SKM-1 treated with dmso at 0.1 percent for 144 hours (cell line): ENCODE measurements around the gene NATD1.

Experiments used
- DNase-seq: peaks from one replicate; lab custom pipeline; 2025; ENCODE audit not compliant: unreplicated experiment; lab: John Stamatoyannopoulos, UW

The NATD1 gene

GRCh38 chr17:21289902-21290571 lies 36.8 kb upstream of the NATD1 start:
- no peak for DNase-seq

DNA sequence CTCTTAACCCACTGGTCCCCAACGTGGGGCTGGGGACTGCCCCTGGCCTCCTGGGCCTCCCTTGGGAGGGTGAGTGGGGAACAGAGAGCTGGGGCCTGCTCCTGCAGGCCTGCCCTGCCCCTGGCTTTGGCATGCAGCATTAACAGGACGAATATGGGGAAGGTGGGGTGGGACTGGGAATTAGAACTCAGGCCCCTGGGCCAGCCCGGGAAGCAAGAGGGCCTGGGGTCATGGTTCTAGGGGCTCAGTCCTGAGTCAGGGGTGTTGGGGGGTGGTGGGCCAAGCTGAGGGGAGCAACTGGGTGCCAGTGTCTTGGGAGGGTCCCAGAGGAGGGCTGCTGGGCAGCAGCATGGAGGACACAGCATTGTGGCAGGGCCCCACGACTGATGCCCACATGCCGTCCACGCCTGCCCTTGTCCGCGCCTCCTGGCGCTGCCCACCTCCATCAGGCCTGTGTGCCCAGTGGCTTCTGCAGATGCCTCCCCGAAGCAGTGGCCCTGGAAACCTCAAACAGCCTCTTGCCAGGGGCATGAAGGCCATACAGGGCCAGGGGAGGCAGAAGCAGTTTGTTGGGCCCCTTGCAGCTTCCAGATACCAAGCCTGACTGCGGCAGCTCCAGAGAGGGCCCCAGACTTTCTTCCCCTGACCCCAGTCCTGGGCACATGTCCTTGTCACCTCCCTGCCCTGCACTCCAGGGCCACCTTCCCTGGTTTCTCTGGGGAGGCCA lies 36.1 kb upstream of the NATD1 start:
- no peak for DNase-seq

GRCh38 chr17:21288571-21289017 lies 35.4 kb upstream of the NATD1 start:
- DNase-seq, result no peak

- DNase-seq, result peak; percentile 90
Measured at GRCh38 chr17:21287703-21288449, 34.7 kb upstream of the NATD1 start.

DNA sequence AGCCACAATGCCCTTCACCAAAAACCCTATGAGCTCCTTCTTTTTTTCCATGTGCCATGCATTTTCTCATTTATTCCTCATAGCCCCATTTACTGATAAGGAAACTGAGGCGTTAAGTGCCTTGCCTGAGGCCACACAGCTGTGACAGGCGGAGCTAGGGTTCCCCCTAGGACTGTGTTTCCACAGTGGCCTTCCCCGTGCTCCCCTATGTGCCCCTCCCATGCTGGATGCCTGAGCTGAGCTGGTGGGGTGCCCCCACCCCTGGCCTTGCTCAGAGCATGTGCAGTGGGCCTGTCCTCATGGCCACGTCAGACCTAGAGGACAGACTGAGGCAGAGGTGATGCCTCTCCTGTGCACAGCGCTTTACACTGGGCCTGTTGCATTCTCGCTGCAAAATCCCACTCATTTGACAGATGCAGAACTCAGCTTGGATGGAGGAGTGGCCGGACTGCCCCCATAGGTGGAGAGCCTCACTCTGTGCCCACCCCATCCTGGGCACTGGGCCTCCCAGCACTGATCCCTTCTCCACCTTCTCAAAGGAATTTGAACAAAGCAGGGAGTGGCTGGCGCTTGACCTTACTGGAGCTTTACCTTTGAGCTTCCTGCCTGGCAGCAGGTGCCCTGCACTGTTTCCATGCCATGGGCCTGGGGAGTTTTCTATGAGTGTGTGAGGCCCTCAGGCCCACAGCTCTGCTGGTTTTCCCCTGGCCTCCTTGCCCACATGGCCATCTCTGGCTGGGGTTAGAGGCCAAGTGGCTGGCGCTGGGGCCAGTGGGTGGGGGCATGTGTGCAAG lies 33.9 kb upstream of the NATD1 start:
- no peak for DNase-seq

- DNase-seq, result peak; percentile 62
Measured at GRCh38 chr17:21286066-21286770, 33.0 kb upstream of the NATD1 start.

- no peak for DNase-seq
Measured at GRCh38 chr17:21285164-21286065, 32.2 kb upstream of the NATD1 start.

- DNase-seq, result peak; percentile 99
Measured at GRCh38 chr17:21284319-21285163, 31.3 kb upstream of the NATD1 start, which contains the start of gene MAP2K3. TSS of gene MAP2K3 (plus strand) at chr17:21284711. CDS start at chr17:21284921, 210 bp downstream.

GRCh38 chr17:21283482-21284318 lies 30.5 kb upstream of the NATD1 start:
- no peak for DNase-seq

GRCh38 chr17:21282850-21283249 lies 29.6 kb upstream of the NATD1 start:
- no peak for DNase-seq

DNA sequence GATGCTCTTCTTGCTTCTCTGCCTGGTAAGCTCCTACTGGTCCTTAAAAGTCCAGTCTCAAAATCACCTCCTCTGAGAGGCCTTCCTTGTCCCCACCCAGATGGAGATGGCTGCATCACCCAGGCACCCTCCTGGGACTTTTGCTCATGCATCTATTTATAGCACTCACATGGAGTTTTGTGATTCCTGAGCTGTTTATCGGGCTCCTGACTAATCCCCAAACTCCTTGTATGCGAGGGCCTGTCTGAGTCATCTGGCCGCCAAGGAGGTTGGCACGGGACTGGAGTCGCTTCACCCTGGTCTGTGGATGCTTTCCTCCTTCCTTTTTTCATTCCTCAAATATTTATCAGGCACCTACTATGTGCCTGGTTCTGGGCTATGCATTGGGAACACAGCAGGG lies 29.0 kb upstream of the NATD1 start:
- no peak for DNase-seq

DNA sequence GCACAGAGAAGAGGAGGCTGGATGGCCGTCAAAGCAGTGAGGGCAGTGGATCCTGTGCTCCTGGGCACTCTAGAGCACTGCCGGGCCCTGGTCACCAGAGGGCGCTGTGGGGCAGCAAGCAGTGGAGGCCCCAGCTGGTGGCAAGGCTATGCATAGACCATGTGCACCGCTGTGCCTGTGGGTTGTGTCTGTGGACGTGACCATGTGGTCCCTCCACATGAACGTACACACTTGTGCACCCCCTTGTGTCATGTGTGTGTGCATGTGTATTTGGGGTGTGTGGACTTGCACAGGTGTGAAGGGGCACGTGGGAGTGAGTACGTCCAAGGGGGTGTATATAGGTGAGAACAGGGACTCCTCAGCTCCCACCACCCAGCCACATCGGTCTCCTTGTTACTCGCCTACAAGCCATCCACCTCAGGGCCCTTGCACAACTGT lies 26.9 kb upstream of the NATD1 start:
- peak; percentile 73 for DNase-seq

DNA sequence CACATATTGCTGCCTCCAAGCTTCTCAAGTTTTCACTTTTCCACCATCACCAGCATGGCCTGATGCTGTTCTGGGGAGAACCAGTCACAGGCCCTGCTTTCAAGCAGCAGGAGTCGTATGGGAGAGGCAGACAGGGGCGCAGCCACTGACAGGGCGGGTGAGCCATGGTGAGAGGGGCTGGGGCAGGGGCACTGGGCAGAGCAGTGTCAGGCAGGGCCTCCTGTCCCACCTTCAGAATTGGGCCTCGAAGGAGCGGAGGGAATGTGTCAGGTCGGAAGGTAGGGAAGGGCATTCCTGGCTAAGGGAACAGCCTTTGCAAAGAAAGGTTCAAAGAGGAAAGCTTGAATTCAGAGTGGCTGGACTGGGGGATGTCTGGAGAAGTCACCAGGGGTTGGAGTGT lies 26.4 kb upstream of the NATD1 start:
- no peak for DNase-seq

DNA sequence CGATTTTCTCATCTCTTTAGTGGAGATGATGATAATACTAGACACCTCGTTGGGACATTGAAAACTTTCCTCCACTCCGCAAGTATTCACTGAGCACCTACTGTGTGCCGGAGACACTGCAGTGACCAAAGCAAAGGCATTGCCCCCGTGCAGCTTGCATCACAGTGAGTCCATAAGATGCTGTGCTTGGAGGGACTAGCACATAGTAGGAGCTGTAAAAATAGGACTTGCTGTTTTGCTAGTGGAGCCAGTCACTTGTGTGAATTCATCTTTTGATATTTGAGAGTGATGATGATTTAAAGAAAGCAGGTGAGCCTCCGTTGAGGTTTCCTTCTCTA lies 26.0 kb upstream of the NATD1 start:
- DNase-seq, result no peak

DNA sequence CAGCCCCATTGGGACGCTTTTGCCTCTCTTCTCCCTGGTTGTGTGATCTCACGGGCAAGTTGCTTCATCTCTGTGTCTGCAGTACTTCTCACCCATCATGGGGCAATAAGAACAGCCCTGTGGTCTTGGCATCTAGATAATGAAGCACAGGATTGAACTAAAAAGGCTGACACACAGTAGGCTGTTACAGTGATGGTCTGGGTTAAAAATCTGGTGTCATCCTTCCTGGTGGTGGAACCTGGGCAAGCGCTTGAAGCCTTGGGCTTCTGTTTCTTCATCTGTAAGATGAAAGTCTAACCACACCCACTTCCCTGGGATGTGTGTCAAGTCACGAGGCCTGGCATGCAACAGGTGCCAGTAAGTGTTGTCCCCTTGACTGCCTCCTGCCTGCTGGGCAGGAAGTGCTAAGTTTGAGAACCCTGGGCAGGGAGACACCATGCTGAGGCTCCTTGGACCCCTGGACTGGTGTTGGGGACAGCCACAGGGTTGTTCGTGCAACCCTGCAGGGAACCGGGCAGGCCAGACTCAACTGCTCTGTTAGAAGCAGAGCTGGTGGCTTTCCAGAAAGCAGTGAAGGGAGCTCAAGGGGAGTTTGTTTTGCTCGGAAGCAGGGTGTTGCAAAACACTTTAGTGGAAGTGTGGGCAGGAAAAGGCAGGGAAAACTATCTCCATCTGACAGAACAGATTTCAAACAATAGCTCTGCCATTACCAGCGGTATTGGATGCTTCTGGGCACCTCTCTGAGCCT lies 25.4 kb upstream of the NATD1 start:
- DNase-seq, result peak; percentile 18

- DNase-seq, result no peak
Measured at GRCh38 chr17:21277332-21277731, 24.1 kb upstream of the NATD1 start.

DNA sequence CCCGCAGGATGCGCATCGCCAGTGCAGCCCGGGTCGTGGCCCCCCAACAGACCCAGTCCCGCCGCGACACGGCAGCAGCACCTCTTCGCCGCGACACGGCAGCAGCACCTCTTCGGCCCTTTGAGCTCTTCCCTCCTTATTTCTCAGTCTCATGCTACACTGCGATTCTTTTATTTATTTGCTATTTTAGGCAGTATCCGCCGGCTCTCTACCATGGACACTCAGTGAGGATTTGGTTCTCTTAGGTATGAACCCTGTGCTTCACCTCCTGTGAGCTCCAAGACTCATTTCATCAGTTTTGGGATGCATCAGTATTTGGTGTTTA lies 23.0 kb upstream of the NATD1 start:
- DNase-seq, result no peak
